Choroid plexus epithelial cell (primary cell): ENCODE results near the gene CENPX.

ENCODE experiments used
- DNase-seq: peaks from one replicate; pipeline ENCODE4 v3.0.0-alpha.2; 2010; ENCODE audit warnings: low read depth
- H3K4me3 ChIP-seq: 2 replicates; pipeline ENCODE4 v1.5.1; 2011; ENCODE audit warnings: low read depth, mild to moderate bottlenecking, control low read depth, low read length, moderate library complexity
- TF ChIP-seq, protein P1 (sequence below): conservative IDR thresholded peaks from 2 replicates; pipeline ENCODE4 v1.5.1; 2011; ENCODE audit warnings: low read depth, mild to moderate bottlenecking, control low read depth, inconsistent platforms, low read length, moderate library complexity

The CENPX gene

DNA sequence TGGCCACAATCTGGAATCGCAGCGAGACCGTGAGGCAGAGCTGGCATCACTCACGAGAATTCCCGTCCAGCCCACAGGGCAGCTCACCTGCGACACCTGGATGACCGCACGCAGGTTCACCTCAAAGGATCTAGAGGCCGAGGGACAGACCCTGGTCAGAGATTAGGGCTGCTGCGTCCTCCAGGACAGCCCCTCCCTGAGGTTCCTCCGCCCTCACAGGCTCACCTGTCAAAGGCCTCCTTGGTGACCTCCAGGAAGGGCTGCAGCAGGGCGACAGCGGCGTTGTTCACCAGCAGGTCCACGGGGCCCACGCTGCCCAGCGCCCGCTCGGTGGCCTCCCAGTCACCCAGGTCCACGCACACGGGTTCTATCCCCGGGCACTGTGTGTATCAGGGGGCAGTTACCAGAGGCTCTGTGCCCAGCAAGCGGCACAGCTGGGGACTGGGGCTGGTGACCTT lies 14.0 kb upstream of the CENPX start:
- TF ChIP-seq, protein P1, sequence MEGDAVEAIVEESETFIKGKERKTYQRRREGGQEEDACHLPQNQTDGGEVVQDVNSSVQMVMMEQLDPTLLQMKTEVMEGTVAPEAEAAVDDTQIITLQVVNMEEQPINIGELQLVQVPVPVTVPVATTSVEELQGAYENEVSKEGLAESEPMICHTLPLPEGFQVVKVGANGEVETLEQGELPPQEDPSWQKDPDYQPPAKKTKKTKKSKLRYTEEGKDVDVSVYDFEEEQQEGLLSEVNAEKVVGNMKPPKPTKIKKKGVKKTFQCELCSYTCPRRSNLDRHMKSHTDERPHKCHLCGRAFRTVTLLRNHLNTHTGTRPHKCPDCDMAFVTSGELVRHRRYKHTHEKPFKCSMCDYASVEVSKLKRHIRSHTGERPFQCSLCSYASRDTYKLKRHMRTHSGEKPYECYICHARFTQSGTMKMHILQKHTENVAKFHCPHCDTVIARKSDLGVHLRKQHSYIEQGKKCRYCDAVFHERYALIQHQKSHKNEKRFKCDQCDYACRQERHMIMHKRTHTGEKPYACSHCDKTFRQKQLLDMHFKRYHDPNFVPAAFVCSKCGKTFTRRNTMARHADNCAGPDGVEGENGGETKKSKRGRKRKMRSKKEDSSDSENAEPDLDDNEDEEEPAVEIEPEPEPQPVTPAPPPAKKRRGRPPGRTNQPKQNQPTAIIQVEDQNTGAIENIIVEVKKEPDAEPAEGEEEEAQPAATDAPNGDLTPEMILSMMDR, result no peak
- H3K4me3 ChIP-seq, result peak overlapping the region; percentile 68

DNA sequence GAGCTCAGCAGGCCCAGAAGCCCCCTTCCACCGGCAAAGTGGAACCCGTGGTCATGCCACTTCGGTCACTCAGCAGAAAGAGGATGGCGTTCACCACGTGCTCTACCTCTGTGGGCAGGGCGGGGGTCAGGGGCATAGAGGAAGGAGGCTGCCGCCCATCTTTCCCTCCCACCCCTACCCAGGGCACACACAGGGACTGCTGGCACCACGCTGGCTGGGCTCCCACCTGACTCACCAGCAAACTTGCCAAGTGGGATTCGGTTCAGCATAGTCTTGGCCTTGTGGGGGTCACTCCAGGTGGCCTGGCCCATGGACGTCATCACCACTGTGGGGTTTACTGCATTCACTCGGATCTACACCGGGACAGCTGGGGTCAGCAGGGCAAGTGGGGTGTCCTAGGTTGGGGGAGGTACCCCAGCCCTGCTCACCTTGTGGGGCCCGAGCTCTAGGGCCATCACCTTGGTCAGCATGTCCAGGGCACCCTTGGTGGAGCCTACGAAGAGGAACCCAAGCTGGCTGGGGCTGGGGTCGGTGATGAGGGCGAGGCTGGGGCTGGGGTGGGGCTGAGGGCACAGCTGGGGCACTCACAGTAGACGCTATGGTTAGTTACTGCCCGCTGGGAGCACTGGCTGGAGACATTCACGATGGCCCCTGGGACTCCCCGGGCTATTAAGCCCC lies 13.4 kb upstream of the CENPX start:
- TF ChIP-seq, protein P1, result no peak
- no peak for DNase-seq
- H3K4me3 ChIP-seq, result peak overlapping the region; percentile 68

More for the DNA sequence above, 14.0 kb upstream of the CENPX start:
- DNase-seq, result no peak

DNA sequence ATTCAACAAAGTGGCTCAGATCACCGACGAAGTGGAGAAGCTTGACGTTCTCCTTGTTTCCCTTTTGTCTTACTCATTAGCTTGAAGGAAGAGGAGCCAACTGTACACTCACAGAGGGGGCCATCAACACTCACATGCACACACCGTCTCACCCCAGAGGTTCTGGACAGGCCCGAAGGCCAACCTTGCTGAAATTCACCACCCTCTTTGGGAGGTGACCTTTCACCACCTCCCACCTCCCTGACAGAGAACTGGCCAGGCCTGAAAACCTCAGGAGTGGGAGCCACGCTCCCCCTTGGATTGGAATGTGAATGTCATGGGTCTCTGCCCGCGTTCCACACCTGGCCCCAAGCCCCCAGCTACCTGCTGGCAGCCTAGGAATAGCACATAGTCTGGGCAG lies 12.8 kb upstream of the CENPX start:
- H3K4me3 ChIP-seq, result no peak overlapping the region
- TF ChIP-seq, protein P1, result no peak
- DNase-seq, result no peak

DNA sequence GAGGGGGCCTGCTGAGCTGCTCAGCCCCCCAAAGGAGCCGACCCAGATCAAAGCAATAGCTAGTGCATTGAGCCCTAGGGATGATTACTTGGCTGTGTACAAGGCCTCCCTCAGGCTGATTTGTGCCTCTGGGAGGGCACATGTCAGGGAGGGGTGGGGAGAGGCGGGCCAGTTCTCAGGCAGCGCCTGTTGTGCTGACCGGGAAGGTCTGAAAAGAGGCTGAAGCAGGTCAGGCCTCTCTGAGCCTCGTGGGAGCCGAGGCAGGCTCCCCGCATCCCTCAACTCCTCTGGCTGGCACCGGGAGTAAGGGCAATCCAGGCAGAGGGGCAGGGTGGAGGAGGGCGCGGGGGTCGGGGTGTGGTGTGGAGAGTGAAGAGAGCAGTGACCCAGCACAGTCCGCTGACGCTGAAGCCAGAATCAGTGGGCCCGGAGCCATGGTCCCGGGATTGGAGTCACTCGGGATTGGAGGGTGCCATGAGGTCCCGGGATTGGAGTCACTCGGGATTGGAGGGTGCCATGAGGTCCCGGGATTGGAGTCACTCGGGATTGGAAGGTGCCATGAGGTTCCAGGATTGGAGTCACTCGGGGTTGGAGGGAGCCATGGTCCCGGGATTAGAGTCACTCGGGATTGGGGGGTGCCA lies 11.8 kb upstream of the CENPX start:
- no peak for DNase-seq
- TF ChIP-seq, protein P1, result no peak
- no peak overlapping the region for H3K4me3 ChIP-seq

DNA sequence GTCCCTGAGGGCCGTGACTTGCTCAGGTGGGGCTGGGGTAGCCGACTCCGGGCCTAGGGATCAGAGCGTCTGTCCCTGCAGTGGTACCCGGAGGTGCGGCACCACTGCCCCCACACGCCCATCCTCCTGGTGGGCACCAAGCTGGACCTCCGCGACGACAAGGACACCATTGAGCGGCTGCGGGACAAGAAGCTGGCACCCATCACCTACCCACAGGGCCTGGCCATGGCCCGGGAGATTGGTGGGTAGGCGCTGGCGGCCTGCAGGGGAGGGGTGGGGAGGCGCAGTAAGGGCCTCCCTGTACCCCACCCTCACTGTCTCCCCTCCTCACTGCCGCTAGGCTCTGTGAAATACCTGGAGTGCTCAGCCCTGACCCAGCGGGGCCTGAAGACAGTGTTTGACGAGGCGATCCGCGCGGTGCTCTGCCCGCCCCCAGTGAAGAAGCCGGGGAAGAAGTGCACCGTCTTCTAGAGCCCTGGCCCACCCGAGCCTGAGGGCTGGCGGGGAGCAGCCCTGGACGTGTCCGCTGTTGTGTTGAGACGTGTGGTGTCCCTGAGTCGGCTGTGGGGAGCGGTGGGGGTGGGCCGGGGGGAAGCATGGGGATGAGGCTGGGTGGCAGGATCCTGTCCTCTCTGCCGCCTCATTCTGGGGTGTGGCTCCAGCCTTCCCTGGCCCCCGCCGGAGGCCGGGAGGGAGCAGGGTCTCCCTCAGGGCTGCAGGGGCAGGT lies 10.8 kb upstream of the CENPX start:
- TF ChIP-seq, protein P1, result no peak

DNA sequence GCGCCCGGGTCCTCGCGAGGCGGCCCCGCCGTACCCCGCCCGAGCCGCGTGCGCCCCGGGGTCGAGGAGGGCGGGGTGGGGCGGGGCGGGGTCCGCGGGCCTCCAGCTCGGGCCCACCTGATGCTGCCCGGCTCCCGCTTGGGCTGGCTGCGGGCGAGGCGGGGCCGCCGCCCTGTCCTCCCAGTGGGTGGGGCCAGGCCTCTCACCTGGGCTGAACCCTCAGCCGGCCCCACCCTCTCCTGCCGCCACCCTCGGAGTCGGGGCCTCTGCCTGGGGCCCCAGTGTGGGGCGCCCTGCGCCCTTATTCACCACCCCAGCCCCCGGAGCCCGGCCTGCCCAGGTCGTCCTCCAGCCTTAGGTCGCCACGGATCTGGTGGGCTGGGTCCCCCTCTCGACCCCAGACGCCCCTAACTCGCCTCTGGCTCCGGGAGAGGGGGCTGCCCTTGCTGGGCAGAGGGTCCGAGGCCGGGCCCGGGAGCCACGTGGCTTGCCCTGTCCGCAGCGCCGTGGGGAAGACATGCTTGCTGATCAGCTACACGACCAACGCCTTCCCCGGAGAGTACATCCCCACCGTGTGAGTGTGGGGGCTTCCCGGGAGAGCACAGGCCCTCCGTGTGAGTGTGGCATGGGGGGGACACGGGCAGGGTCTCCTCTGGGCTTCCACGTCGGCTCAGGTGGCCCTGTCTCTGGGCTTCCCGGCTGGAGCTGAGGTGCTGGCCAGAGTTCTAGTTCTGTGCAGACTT lies 9.4 kb upstream of the CENPX start:
- no peak for DNase-seq
- TF ChIP-seq, protein P1, result no peak
- H3K4me3 ChIP-seq, result peak overlapping the region; percentile 58

More for the DNA sequence above, 10.8 kb upstream of the CENPX start:
- no peak for DNase-seq
- H3K4me3 ChIP-seq, result no peak overlapping the region
